GM18499 (cell line): ENCODE data around the gene PBX2.
"Not testable (repeated sequence)": the region's sequence is repeated elsewhere in the genome, so short reads cannot be mapped to it uniquely, and the experiment has no call there.

Experiments
- ATAC-seq: cut with Tn5 transposase; IDR thresholded peaks from one replicate; pipeline ENCODE4 v1.9.1; 2021; ENCODE audit warnings: moderate number of reproducible peaks; ENCODE audit not compliant: insufficient read depth, unreplicated experiment

Gene PBX2

GRCh38 chr6:32151863-32152768 is 37.9 kb downstream of the PBX2 start, which contains the start of gene PRRT1:
TSS of gene PRRT1 (minus strand) at chr6:32151939. CDS start at chr6:32151827, 112 bp downstream.
- ATAC-seq = no peak

GRCh38 chr6:32151181-32151862 is 38.7 kb downstream of the PBX2 start:
- no peak for ATAC-seq

DNA sequence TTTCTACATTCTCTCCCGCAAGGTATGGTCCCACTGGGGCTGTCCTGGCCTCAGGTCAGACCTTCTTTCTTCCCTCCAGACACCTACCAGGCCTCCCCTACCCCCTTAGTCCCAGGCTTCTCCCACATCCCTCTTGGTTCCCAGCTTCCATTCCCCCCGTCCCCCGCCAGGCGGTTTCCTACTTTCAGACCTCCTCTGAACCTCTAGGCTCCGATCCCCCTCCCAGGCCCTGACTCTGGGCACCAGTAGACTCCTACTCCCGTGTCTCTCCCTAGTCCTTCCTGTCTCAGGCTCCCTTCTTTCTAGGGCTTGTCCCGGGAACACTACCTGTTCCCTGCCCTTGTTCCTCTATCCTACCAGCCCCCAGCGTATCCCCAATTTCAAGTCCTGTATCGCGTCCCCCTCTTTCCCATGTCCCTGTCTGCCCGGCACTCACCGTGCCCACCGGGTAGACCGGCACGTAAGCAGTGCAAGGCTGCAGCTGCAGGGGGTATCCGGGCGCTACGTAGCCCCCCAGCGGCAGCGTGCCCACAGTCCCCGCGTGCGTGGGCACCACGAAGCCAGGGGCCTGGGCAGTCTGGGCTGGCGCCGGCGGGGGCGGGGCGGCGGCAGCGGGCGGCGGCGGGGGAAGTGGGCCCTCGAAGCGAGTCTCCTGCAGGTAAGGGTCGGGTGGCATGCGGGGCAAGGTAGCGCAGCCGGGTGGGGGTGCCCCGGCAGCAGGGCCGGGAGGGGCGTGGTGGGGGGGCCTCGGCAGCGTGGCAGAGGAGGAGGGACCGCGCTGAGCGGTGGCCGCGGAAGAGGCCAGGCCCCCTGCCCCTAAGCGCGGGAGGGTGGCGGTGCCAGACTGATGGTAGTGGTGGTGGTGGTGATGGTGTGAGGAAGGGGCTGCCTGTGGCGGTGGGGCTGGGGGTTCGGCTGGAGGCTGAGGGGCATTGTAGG is 39.8 kb downstream of the PBX2 start:
- ATAC-seq = no peak

DNA sequence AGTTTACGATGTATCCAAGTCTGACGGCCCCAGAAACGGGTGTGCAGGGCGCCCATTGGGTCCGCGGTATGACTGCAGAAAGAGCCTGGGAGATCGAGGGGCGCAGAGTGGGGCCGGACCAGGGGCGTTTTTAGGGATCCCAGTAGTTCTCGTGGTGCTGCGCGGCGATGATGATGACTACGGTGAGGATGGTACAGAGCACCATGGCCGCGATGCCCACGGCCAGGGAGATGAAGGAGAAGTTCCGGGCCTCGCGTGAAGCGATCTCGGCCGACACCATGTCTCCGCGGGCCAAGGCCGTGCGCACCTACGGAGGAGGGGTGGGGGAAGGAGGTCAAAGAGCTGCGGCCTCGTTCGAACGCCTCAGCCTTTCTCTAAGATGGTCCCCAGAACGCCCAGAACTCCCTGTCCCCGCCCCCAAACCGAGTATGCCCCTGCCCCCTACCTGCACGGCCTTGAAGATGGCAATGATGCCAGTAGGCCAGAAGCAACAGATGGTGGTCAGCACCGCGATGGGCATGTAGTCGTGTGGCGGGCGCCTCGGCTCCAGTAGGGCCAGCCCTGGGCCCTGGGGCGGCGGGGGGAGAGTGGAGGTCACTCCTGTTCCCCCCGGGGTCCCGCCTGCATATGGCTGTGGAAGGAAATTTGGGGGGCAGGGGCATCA is 40.8 kb downstream of the PBX2 start:
- ATAC-seq = no peak

GRCh38 chr6:32148289-32149091 is 41.5 kb downstream of the PBX2 start:
- ATAC-seq = no peak

DNA sequence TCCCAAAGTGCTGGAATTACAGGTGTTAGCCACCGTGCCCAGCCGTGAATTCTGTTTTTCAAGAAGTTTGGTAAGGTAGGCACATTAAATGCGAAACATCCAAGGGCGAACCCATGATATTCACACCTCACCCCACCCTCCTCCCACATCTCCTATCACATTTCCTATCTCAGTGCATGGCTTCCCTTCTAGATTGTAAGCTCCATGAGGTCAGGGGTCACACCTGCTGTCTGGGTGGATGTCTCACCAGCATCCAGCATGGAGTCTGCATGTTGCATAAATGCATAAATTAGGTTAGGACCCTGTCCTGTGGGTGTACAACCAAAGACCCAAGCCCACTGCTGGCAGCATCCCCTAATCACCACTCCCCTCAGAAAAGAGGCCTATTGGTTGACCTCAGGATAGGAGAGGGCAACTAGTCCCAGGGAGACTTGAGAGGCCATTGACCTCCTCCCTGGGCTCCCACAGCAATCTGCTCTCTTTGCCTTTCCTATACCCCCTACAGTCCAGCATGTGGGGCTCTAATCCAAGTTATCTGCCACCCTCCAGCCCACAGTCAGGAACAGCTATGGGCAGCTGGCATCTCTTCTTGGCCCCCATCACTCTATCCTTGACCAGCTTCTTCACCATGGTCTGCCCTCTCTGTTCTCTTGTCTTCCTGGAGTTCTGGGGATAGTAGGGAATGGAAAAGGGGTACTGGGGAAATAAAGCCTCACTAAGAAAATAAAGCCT is 42.4 kb downstream of the PBX2 start:
- no peak for ATAC-seq

DNA sequence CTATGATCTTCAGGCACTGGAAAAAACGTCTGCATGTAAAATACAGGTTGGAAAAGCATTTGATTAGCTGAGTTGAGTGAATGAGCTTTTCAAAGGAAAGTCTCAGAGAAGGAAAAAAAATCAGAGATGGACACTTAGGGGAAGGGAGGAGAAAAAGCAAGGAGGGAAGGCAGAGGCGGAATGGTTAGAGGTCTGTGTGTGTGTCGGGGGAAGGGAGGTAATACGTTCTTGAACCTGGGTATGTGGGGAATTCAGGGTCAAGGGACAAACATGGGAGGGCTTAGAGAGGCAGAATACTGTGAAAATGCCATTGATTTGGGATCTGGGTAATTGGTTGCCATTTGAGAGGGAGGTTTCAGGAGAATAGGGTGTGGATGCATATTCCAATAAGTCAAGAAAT is 43.3 kb downstream of the PBX2 start:
- no peak for ATAC-seq

DNA sequence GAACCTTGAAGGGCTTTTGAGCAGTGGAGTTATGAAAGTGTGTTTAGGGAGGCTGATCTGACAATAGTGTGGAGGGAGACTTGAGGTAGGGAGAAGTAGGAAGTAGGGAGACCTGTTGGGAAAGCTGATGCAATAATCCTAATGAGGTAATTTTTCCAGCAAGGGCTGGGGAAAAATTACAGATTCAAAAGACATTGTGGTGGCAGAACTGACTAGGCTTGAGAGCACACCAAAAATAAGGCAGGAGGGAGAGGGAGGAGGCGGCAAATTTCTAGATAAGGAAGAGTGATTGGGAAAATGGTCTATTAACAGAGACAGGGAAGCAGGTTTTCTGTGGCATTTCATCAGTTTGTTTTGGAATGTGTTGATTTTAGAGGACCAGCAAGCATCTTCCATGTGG is 43.7 kb downstream of the PBX2 start:
- no peak for ATAC-seq

GRCh38 chr6:32144238-32144637 is 45.8 kb downstream of the PBX2 start:
- ATAC-seq = not testable (repeated sequence)

GRCh38 chr6:32140420-32141046 is 49.5 kb downstream of the PBX2 start:
- ATAC-seq = no peak

DNA sequence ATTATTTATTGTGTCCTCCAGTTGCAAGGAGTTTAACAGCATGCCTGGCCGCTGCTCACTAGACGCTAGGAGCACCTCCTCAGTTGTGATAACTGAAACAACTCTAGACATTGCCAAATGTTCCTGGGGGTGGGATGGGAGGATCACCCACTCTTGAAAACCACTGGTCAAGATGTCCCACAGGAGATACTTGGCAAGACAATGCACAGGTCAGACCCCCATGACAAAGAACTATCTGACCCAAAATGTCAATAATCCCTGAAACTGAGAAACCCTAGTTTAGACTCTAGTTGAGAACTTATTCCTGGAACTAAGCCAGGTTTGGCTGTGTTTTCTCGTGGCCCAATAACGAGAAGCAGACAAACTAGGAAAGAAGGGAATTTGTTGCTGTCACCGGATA is 50.4 kb downstream of the PBX2 start:
- ATAC-seq = no peak

GRCh38 chr6:32137454-32137853 is 52.5 kb downstream of the PBX2 start:
- no peak for ATAC-seq
